ENCODE measurements around the gene PTPRN2.

GRCh38 chr7:158143196-158144120 is 444.2 kb downstream of the PTPRN2 start:
- no peak for TF ChIP-seq CTCF (IDR thresholded peaks at IDR 0.05)
- no peak for TF ChIP-seq EP300 (IDR thresholded peaks at IDR 0.05)
- TF ChIP-seq POLR2A (IDR thresholded peaks at IDR 0.05), result no peak

Data from sigmoid colon (tissue), 4 donors.